SH-SY5Y (cell line): Measurements from ENCODE around the gene AGAP1.

Experiments used
- GATA2 ChIP-seq: IDR thresholded peaks from 2 replicates; pipeline ENCODE4 v1.6.1; 2011; ENCODE audit warnings: mild to moderate bottlenecking, low read depth, low read length
- GATA3 ChIP-seq: IDR thresholded peaks from 2 replicates; pipeline ENCODE4 v1.6.1; 2011; ENCODE audit warnings: low read depth, mild to moderate bottlenecking, low read length, moderate library complexity

DNA sequence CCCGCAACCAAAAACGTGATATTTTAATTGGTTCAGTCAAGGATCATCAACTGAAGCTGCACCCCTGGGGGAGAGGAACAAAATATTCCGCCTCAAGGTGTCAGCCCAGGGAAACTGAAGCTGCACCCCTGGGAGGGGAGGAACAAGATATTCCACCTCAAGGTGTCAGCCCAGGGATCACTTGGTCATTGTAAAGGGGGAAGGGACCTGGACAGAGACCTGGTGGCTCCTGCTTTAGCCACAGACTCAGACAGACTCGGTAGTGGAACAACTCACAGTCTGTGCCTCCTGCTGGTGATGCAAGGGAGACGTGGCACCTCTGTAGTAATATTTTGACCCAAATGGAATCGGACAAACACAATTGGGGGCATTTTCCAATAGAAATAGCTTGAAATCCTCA lies 599.3 kb downstream of the AGAP1 start:
- TF ChIP-seq GATA2 = no peak
- TF ChIP-seq GATA3 = no peak
